Stimulated activated CD8-positive, alpha-beta memory T cell treated with anti-CD3 and anti-CD28 coated beads, Interleukin-4, amount 100 ng/mL, for 48 hours (primary cell): Measurements from ENCODE around the gene ITGA3.

ENCODE experiments used
- DNase-seq: peaks from one replicate; pipeline ENCODE4 v3.0.0-alpha.2; 2020

Gene ITGA3

DNA sequence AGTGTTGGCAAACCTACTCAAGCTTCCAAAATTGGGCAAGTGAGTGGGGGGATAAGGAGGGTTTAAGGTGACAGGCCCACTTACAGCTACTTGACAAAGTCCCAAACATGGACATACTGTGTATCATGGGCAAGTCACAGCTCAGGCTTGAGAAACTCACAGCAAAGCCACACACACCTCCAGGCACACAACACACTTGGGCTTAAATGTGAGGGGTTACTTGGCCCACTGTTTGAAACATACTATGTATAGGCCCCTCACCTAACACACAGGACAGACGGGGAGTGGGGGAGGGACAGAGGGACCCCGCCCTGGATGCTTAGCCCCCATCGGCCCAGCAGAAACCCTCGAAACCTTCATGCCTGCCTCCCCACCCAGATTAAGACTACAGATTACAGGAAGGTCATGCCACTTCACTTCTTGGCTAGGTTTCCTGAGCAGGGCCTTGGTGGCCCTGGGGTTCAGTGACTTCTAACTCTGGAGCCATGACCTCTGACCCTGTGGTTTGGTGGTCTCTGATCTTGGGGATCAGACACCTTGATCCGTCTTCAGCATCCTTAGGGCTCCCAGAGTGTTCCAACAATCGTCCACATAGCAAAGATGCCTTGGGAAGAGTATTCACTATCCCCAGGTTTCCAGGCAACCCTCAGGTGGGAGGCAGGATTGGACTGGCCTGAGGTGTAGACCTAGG, 76.3 kb downstream of the ITGA3 start:
- no peak for DNase-seq

DNA sequence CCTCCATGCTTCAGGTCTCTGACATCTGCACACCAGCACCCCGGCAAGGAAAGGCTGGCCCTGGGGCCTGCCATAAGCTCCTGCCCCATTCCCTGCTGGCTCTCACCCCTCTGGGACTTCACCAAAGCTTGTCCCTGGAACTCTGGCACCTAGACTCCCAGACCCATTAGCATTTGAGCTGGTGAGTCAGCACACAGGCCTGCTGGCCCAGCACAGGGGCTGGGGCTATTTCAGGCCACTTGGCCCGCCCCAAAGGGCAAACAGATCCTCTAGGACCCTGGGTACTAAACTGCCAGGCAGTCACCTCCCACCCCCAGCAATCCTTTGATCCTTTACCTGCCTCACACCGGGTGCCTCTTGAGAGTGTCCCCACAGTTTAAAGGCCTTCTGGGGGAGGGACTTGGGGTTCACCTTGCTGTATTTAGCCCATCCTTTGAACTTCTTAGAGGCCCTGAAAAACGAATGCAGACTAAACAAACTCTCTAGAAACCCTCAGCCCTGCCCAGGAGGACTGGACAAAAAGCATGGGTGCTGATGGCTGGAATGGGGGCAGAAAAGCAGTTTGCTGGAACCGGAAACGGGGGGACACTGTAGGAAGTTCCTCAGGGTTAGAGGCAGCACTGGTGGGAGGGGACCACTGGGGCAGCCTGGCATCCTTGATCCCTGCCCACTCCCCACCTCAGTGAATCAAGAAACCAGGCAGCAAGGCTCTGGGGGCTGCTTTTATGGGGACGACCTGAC, 77.3 kb downstream of the ITGA3 start:
- DNase-seq: no peak

DNA sequence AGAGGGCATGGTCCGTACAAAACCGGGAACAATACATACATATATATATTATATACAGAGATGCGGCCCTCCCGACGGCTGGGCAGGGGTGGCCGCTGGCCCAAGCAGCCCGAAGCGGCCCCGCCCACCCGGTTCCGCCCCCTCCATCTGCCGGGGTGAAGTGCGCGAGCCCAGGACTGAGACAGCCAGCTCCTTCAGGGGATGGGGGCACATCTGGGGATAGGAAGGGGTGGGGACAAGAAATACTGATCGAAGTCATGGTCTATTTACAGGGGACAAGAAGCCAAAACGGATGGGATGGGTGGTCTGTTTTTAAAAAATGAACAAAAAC, 77.8 kb downstream of the ITGA3 start:
- no peak for DNase-seq

DNA sequence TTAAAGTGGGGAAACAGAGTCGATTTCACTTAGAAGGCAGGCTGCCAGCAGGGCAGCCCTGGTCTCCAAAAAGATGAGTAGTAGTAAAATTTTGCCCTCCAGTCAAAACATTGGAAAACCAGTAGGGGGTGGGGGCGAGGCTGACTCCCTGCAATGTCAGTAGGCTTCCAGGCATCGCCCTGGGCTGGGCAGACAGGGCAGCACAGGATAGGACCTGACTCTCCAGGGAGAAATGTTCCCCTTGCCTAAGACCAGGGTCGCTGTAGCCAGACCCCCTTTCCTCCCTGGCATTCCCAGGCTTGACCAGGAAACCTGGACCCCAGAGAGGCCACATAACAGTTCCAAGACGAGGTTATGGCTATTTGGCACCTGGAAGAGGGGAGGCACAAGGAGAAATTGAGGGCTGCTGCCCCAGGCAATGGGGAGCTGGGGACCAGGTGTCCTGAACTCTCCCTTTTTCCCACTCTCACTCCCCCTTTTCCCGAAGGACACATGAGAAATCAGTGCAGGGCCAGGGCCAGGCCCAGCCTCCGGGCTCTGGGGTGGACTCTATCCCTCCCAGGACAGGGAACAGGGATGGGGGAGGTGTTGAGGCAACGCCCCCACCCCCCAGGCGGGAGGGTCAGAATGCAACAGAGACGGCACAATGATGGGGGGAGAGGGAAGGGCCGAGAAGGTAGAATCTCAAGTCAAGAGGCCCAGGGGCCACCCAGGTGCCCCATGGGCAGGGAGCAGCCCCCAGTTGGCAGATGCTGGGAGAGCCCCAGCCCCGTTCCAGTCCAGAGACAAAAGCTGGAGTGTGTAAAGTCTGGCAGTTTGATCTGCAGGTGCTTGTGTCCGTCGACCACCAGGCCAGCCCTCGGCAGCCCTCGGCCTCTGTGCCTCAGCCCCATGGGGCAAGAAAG, 78.5 kb downstream of the ITGA3 start:
- no peak for DNase-seq

DNA sequence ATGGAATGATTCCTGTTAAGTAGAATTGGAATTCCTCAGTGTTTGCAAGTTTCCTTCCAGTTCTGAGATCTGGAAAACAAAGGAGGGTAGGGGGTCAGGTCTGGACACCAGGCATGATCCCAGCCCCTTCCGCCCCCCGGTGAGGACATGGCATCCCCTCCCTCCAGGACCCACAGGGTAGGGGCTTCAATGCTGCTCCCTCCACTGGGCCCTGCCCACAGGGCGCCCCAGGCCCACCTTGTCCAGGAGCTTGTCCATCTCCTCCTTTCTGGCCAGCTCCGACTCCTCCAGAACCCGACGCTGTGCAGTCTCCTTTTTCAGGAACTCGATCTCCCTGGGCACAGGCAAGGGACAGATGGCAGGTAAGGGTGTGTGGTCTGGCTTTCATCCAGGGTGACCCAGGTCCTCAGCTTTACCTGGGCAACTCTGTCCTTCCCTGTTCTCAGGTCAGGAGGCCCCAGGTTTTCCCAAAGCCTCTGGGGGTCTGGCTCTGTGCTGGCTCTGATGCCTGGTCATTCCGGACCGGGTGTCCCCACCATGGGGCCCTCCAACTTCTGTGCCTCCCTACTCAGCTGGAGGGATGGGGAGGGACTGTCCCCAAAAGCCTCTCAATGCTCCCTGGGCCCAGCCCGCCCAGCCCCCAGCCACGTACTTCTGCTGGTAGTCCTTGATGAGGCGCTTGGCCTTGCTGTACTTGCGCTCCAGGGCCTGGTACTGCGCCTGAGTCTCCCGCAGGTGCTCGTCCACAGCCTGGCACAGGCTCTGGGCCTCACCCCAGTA, 79.6 kb downstream of the ITGA3 start:
- DNase-seq: no peak

DNA sequence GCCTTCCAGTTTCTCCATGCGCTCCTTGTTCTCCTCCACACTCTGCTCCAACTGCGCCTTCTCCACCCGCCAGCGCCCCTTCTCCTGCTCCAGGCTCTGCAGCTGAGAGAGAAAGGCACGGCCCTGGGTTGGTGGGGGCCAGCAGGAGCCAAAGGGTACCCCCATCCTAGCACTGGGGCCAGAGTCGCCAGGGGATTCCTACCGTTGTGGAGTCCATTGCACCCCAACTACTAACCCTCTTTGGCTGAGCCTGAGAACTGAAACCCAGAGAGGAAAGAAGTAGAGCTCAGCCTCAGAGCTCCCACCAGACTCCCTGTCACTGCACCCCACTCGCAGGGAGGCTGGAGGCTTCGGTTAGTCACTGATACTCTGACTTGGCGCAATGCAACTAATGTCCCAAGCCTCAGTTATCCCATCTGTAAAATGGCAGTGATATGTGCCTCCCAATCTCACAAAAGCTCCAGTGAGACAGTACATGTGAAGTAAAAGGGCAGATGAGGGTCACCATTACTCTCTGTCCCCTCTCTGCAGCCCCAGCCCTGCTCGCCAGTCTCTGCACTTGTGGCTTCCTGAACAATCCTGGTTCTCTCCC, 80.3 kb downstream of the ITGA3 start:
- DNase-seq: no peak

DNA sequence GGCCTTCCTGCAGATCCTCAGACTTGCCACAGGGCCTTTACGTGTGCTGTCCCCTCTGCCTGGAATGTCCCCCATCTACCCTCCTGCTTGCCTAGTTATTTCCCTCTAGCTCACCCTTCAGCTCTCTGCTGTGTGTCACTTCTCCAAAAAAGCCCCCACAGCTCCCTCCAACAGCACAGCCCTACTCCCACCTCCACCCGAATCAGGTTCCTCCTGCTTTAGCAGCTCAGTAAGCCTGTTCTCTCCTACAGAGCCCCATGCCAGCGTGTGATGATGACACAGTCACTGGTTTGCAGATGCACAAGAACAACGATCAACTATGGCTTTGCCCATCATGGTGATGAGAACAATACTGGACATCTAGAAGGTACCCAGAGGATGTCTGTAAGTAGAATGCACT, 81.1 kb downstream of the ITGA3 start:
- no peak for DNase-seq

DNA sequence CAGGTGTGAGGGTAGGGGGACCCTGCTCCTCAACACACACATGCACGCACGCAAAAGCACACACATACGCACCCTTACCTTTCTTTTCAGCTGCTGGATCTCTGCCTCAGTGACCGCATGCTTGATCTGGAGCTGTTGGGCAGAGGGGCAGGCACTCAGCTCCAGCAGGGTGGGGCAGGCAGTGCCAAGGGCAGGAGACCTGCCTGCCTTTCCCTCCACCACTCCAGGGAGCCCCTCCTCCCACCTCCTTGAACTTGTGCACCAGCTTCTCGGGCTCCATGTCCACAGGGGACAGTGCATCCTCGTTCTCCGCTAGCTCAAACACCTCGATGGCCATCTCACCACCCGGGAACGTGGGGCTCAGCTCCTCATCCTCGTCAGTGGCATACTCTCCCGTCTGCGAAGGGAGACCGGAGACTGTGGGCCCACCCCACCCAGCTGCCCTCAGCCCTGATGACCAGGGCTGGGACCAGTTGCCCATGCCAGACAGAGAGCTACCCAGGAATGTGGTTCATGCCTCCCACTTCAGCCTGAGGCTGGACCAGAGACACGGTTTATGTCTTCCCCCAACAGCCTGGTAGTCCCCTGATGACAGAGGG, 83.4 kb downstream of the ITGA3 start:
- no peak for DNase-seq
